OCI-LY7 (cell line): ENCODE measurements around the gene ZNF615. TPM values are rescaled to one million over a fixed set of nuclear protein-coding genes. Genes with fewer than 3 reads are reported as not detected.
"Not testable (repeated sequence)": the region's sequence is repeated elsewhere in the genome, so short reads cannot be mapped to it uniquely, and the experiment has no call there.

Experiments
- BruUV-seq: library from RNA; stranded (reverse); fragments of 400-500 nt; replicated peaks from 2 replicates; lab custom pipeline; 2021; lab: Mats Ljungman, UMichigan
- CTCF ChIA-PET: fragments of 300-600 bp; sonication (Branson Sonifier 250); formaldehyde crosslinking; loops from one replicate; lab custom pipeline; 2022; ENCODE audit warnings: antibody characterized with exemption; ENCODE audit not compliant: unreplicated experiment; lab: Charles Lee
- POLR2A ChIA-PET: fragments of 300-600 bp; sonication (Branson Sonifier 250); formaldehyde crosslinking; loops from one replicate; lab custom pipeline; 2022; ENCODE audit warnings: antibody characterized with exemption; lab: Charles Lee
- DNase-seq: peaks from one replicate; pipeline ENCODE4 v3.0.0-alpha.2; 2015; ENCODE audit warnings: low spot score
- H2AFZ ChIP-seq: fragments of 200-600 bp; sonication (generic), shearing (Covaris generic); 2 replicates; pipeline ENCODE4 v1.6.1; 2014; ENCODE audit warnings: mild to moderate bottlenecking, antibody characterized with exemption, low read length, moderate library complexity
- H3K27ac ChIP-seq: fragments of 200-600 bp; sonication (generic); 2 replicates; pipeline ENCODE4 v1.5.1; 2014; ENCODE audit warnings: mixed run types, low read depth, mild to moderate bottlenecking, moderate library complexity, low read length, inconsistent platforms; ENCODE audit not compliant: poor library complexity, severe bottlenecking
- H3K36me3 ChIP-seq: fragments of 200-600 bp; sonication (generic); 2 replicates; pipeline ENCODE4 v1.6.1; 2014; ENCODE audit warnings: mild to moderate bottlenecking, antibody characterized with exemption, low read length, moderate library complexity, mixed read lengths; ENCODE audit not compliant: insufficient read depth
- H3K4me1 ChIP-seq: fragments of 200-600 bp; sonication (generic); 2 replicates; pipeline ENCODE4 v1.5.1; 2014; ENCODE audit warnings: mild to moderate bottlenecking, low read length; ENCODE audit not compliant: insufficient read depth, poor library complexity, severe bottlenecking
- H3K4me2 ChIP-seq: fragments of 200-600 bp; sonication (generic); 2 replicates; pipeline ENCODE4 v1.6.1; 2014; ENCODE audit warnings: mild to moderate bottlenecking, low read length
- H3K4me3 ChIP-seq: fragments of 200-600 bp; sonication (generic); 2 replicates; pipeline ENCODE4 v1.5.1; 2014; ENCODE audit warnings: mild to moderate bottlenecking, low read depth, low read length; ENCODE audit not compliant: poor library complexity, severe bottlenecking
- H3K79me2 ChIP-seq: fragments of 200-600 bp; sonication (generic); 2 replicates; pipeline ENCODE4 v1.6.1; 2016; ENCODE audit warnings: low read depth, mild to moderate bottlenecking, low read length, moderate library complexity, mixed read lengths; ENCODE audit not compliant: insufficient read depth
- H3K9me2 ChIP-seq: fragments of 200-600 bp; sonication (generic); 2 replicates; pipeline ENCODE4 v1.6.1; 2016; ENCODE audit warnings: mild to moderate bottlenecking, low read length, mixed read lengths; ENCODE audit not compliant: insufficient read depth
- H3K9me3 ChIP-seq: fragments of 200-600 bp; sonication (generic); 2 replicates; pipeline ENCODE4 v1.6.1; 2014; ENCODE audit warnings: mild to moderate bottlenecking, mixed run types, low read length, mixed read lengths
- H4K20me1 ChIP-seq: fragments of 200-600 bp; sonication (generic); 2 replicates; pipeline ENCODE4 v1.6.1; 2014; ENCODE audit warnings: mild to moderate bottlenecking, antibody characterized with exemption, low read length, moderate library complexity, mixed read lengths; ENCODE audit not compliant: insufficient read depth
- CTCF ChIP-seq: fragments of 200-600 bp; sonication (generic); conservative IDR thresholded peaks from 2 replicates; pipeline ENCODE4 v1.5.1; 2014; ENCODE audit warnings: mild to moderate bottlenecking, antibody characterized with exemption, low read length, moderate library complexity, mixed read lengths
- EZH2phosphoT487 ChIP-seq: fragments of 200-600 bp; sonication (generic); IDR thresholded peaks from 2 replicates; pipeline ENCODE4 v1.6.1; 2018; ENCODE audit warnings: low read depth, borderline replicate concordance, mild to moderate bottlenecking, mixed run types, antibody characterized with exemption, low read length, moderate library complexity, mixed read lengths
- intact Hi-C: fragments of 100-400 bp; cut with micrococcal nuclease; formaldehyde crosslinking; loops from one replicate; pipeline ENCODE4 v1.10.0; 2022; ENCODE audit not compliant: unreplicated experiment
- total RNA-seq, 2 experiments: library from RNA; depleted of rRNA in 1 of 2; stranded (reverse); fragments of >200 nt in 1 of 2; shearing (Covaris generic) in 1 of 2; gene quantifications; 2 replicates each; pipeline ENCODE4 v1.2.3, GENCODE V29; 2014 to 2022

ZNF615 gene
- total RNA-seq, 2 experiments from 2014 or later: not detected

- Histone ChIP-seq H3K4me2 (no peak overlapping the region), H3K36me3 (peaks cover 31% of the 10 kb centered on the region), H4K20me1 (no peaks in the 10 kb centered on the region), H2AFZ (no peak overlapping the region), H3K4me3 (no peak overlapping the region), H3K4me1 (no peaks in the 10 kb centered on the region), H3K9me2 (no peaks in the 10 kb centered on the region), H3K79me2 (no peaks in the 10 kb centered on the region), H3K9me3 (peaks cover 17% of the 10 kb centered on the region; the same call in 1 of the 2 replicates), H3K27ac (no peak overlapping the region)
- intact Hi-C loops: no loop called here
- TF ChIP-seq CTCF (no peak), EZH2phosphoT487 (no peak)
- no TSS peak for BruUV-seq
- CTCF ChIA-PET: no interaction called here
- no peak for DNase-seq
- POLR2A ChIA-PET: no interaction called here
These were observed 31.2 kb downstream of the ZNF615 start for GRCh38 chr19:51976852-51977251.

- intact Hi-C loops, H3K4me3 ChIP-seq, BruUV-seq, H3K9me2 ChIP-seq, H3K4me2 ChIP-seq, CTCF ChIA-PET, DNase-seq, H3K4me1 ChIP-seq, H3K27ac ChIP-seq, H2AFZ ChIP-seq, H3K79me2 ChIP-seq, H4K20me1 ChIP-seq, POLR2A ChIA-PET: not testable (repeated sequence)
- H3K9me3 ChIP-seq: peaks cover 22% of the 10 kb centered on the region; the same call in 1 of the 2 replicates
- H3K36me3 ChIP-seq: peaks cover 42% of the 10 kb centered on the region
These were observed 32.2 kb downstream of the ZNF615 start for GRCh38 chr19:51975787-51976186.

- H3K36me3 ChIP-seq: peaks cover 76% of the 10 kb centered on the region
- BruUV-seq: no TSS peak
- no peaks in the 10 kb centered on the region for H3K9me2 ChIP-seq
- no peak overlapping the region for H3K4me2 ChIP-seq
- H3K27ac ChIP-seq: no peak overlapping the region
- ChIA-PET POLR2A (no interaction called here), CTCF (no interaction called here)
- intact Hi-C loops: no loop called here
- no peak overlapping the region for H3K4me3 ChIP-seq
- no peaks in the 10 kb centered on the region for H3K79me2 ChIP-seq
- H3K4me1 ChIP-seq: no peaks in the 10 kb centered on the region
- H2AFZ ChIP-seq: no peak overlapping the region
- H3K9me3 ChIP-seq: peaks cover 23% of the 10 kb centered on the region
- H4K20me1 ChIP-seq: no peaks in the 10 kb centered on the region
- peak; percentile 55 for DNase-seq
- no peak for TF ChIP-seq CTCF
- no peak for TF ChIP-seq EZH2phosphoT487
These were observed 36.4 kb downstream of the ZNF615 start for GRCh38 chr19:51971624-51972023.
